Measurements from ENCODE around the gene PCDHGB6. TPM values are rescaled to one million over a fixed set of nuclear protein-coding genes. Genes with fewer than 3 reads are reported as not detected.

Gene PCDHGB6
- total RNA-seq, 1 experiment from 2014 or later: 6.0 TPM

DNA sequence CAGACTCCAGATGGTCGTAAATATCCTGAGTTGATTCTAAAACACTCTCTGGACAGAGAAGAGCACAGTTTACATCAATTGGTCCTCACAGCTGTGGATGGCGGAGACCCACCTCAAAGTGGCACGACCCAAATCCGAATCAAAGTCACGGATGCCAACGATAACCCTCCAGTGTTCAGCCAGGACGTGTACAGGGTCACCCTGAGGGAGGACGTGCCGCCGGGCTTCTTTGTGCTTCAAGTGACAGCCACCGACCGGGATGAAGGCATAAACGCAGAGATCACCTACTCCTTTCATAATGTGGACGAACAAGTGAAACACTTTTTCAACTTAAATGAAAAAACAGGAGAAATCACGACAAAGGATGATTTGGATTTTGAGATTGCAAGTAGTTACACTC is 47.1 kb upstream of the PCDHGB6 start:
- Mint-ChIP-seq H3K4me3 (no peak overlapping the region), H3K36me3 (peaks cover 68% of the 10 kb centered on the region)

More for the DNA sequence above, 47.1 kb upstream of the PCDHGB6 start:
- peaks cover 18% of the 10 kb centered on the region for H3K27me3 Mint-ChIP-seq (ENCODE audit: low read depth)
- peaks cover 27% of the 10 kb centered on the region for H3K4me1 Mint-ChIP-seq
- CTCF ChIA-PET: interaction anchor here (0.7 to 1.6 kb wide), 24 partner anchors 9 to 207 kb away, joined by 3 to 16 read pairs (median 5); partner anchors contain the start of genes PCDHB14, PCDHB15, PCDHB16 and PCDHGA1
- ATAC-seq (no peak), DNase-seq (ENCODE audit: low spot score) (no peak)
- TF ChIP-seq NFE2L1 (CRISPR knock-in tag; IDR thresholded peaks at IDR 0.05) (no peak), ZNF671 (CRISPR knock-in tag; IDR thresholded peaks at IDR 0.05) (no peak), HMGXB4 (CRISPR knock-in tag; IDR thresholded peaks at IDR 0.05) (no peak), ESRRA (CRISPR knock-in tag; IDR thresholded peaks at IDR 0.05; ENCODE audit: borderline replicate concordance) (no peak), CREM (CRISPR knock-in tag; IDR thresholded peaks at IDR 0.05) (no peak), CTCF (IDR thresholded peaks at IDR 0.05) (no peak), ZNF138 (CRISPR knock-in tag; conservative IDR thresholded peaks at IDR 0.05) (no peak), FOXP1 (CRISPR knock-in tag; IDR thresholded peaks at IDR 0.05; ENCODE audit: borderline replicate concordance) (no peak), PRRX2 (CRISPR knock-in tag; IDR thresholded peaks at IDR 0.05) (no peak), EMX1 (CRISPR knock-in tag; IDR thresholded peaks at IDR 0.05) (no peak), ZNF416 (CRISPR knock-in tag; IDR thresholded peaks at IDR 0.05) (no peak), RORB (CRISPR knock-in tag; IDR thresholded peaks at IDR 0.05) (no peak), AFF4 (CRISPR knock-in tag; IDR thresholded peaks at IDR 0.05; ENCODE audit: borderline replicate concordance) (no peak), NR3C1 (CRISPR knock-in tag; conservative IDR thresholded peaks at IDR 0.05; ENCODE audit: low read depth) (no peak)
- TF ChIP-seq, protein P1, sequence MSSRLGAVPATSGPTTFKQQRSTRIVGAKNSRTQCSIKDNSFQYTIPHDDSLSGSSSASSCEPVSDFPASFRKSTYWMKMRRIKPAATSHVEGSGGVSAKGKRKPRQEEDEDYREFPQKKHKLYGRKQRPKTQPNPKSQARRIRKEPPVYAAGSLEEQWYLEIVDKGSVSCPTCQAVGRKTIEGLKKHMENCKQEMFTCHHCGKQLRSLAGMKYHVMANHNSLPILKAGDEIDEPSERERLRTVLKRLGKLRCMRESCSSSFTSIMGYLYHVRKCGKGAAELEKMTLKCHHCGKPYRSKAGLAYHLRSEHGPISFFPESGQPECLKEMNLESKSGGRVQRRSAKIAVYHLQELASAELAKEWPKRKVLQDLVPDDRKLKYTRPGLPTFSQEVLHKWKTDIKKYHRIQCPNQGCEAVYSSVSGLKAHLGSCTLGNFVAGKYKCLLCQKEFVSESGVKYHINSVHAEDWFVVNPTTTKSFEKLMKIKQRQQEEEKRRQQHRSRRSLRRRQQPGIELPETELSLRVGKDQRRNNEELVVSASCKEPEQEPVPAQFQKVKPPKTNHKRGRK (CRISPR knock-in tag; IDR thresholded peaks at IDR 0.05; ENCODE audit: borderline replicate concordance): no peak
- TF ChIP-seq, protein P2, sequence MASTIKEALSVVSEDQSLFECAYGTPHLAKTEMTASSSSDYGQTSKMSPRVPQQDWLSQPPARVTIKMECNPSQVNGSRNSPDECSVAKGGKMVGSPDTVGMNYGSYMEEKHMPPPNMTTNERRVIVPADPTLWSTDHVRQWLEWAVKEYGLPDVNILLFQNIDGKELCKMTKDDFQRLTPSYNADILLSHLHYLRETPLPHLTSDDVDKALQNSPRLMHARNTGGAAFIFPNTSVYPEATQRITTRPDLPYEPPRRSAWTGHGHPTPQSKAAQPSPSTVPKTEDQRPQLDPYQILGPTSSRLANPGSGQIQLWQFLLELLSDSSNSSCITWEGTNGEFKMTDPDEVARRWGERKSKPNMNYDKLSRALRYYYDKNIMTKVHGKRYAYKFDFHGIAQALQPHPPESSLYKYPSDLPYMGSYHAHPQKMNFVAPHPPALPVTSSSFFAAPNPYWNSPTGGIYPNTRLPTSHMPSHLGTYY (CRISPR knock-in tag; IDR thresholded peaks at IDR 0.05): no peak
- H3K9me3 Mint-ChIP-seq: peaks cover 64% of the 10 kb centered on the region
- POLR2A ChIA-PET: no interaction called here
- no peak overlapping the region for H3K27ac Mint-ChIP-seq

Measured in WTC11 (cell line).